Mammary microvascular endothelial cell (primary cell): ENCODE measurements around the gene TIMP2. TPM values are rescaled to one million over a fixed set of nuclear protein-coding genes. Genes with fewer than 3 reads are reported as not detected.

Source experiments
- total RNA-seq: library from RNA; depleted of rRNA; stranded (reverse); fragments of >200 nt; gene quantifications from 2 replicates; pipeline ENCODE4 v1.2.3, GENCODE V29; 2015

The TIMP2 gene, protein sequence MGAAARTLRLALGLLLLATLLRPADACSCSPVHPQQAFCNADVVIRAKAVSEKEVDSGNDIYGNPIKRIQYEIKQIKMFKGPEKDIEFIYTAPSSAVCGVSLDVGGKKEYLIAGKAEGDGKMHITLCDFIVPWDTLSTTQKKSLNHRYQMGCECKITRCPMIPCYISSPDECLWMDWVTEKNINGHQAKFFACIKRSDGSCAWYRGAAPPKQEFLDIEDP
- 128 and 131 TPM in 2 replicates for total RNA-seq

DNA sequence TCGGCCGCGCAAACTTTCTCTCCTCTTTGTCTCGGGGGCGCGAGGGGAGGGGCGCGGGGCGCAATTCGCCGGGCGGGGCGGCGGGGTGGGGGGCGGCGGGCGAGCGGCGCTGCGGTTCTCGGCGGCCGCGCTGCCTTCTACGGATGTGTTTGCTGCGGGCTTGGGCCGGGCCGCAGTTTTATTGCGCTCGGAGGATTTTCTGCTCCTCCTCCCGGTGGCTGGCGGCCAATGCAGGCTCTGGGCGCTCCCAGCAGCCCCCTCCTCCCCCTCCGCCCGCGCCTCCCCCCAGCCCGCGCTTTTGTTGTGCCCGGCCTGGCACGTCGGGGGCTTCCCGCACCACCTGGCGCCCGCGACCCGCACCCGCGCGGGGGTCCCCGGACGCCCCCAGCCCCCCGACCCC lies at the start of gene TIMP2:
Gene TIMP2 (minus strand): TSS at position 154 of the 400 bp plus-strand sequence. CDS start 299 bp downstream, outside the sequence.

DNA sequence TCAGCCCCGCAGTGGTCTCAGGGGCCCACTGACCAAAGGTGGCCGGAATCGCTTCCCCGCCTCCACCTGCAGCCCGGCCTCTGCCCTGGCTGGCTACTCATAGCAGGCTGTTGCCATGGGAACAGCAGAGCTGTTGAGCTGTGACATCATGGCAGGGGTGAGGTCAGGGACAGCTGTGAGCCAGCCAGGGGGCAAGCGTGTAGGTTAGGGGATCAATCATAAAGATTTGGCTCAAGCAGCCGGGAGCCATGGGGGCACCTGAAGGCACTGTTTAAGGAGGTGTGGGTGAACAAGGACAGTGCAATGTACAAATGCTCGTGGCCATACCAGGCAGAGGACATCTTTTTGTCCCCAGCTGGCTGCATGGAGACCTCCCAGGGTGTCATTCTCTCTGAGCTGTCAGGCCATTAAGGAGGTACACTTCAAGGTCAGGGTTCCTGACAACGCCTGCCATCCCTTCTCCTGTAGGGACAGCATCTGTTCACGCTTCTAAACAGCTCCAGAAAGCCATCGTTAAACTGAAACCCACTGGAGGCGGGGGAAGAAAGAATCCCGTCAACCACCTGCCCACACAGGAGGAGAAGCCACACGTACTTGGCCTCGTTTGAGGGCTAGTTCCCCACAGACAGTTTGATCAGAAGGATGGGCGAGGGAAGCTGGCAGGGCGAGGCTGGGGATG lies 21.9 kb downstream of the TIMP2 start, which contains the start of gene CEP295NL:
Gene CEP295NL (minus strand): TSS at position 101 of the 679 bp plus-strand sequence. CDS start 1,373 bp downstream, outside the sequence.

DNA sequence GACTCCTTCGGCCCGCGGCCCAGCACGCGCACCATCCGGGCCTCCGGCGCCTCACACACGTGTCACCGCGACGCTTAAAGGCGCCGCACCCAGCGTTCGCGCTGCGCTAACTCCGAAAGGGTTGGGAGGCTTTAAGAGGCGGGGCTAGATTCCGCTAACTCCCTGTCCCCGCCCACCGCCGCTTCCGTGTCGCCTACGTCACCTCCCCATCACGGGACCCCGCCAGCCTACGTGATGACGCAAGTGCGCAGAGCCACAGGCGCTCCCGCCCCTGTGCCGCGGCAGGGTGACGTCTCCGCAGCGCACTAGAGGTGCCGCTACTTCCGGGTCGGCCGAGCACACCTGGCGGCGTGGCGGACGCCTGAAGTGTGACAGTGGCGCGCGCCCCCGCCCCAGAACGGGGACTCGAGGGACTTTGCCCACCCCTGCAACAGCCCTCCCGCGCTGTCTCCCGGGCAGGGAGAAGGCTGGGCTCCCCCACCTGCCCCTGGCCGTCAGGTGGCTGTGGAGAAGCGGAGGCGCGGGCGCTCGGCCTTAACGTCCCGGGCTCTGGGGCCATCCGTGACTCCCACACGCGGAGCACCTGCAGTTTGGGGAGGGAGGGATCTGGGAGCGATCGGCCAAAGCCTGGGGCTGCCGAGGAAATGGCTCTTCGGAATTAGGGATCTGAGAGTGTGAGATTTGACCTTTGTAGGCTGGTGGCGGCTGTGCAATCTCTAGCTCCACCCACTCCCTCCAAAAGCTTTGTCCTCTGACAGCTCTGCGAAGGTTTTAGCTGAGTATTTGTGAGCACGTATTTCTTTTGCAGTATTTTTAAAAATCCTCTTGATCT lies 84.2 kb downstream of the TIMP2 start, which contains the start of gene USP36:
Gene USP36 (minus strand): TSS at position 35 of the 832 bp plus-strand sequence. CDS start 4,451 bp downstream, outside the sequence.

Other genes starting within 250 kb of the TIMP2 start
- gene CYTH1, start 143.1 kb downstream of the TIMP2 start, total RNA-seq: 44.8 and 55.7 TPM in 2 replicates
- gene USP36, start 84.6 kb downstream of the TIMP2 start, total RNA-seq: 20.5 and 22.3 TPM in 2 replicates
- 0.20 and 0.74 TPM in 2 replicates for gene CEP295NL, start 22.2 kb downstream of the TIMP2 start, total RNA-seq
- 80.6 TPM in 2 replicates for gene LGALS3BP, start 54.5 kb upstream of the TIMP2 start, total RNA-seq
- gene CANT1, start 84.4 kb upstream of the TIMP2 start, total RNA-seq: 54.8 and 62.7 TPM in 2 replicates
- 7.0 and 9.5 TPM in 2 replicates for gene C1QTNF1, start 98.8 kb upstream of the TIMP2 start, total RNA-seq
- 5.9 and 6.8 TPM in 2 replicates for gene ENGASE, start 149.4 kb upstream of the TIMP2 start, total RNA-seq